ENCODE results near the gene RASSF4. TPM values are rescaled to one million over a fixed set of nuclear protein-coding genes. Genes with fewer than 3 reads are reported as not detected.

The RASSF4 gene
- total and polyA plus RNA-seq, 4 donors = 19.5 to 55.4 (median 41.6) TPM

- DNase-seq (no peak), ATAC-seq (ENCODE audit: insufficient read depth, low FRiP score) (no peak)
- no peak overlapping the region for H3K9ac ChIP-seq (ENCODE audit: insufficient read depth in 1 of 2, low read length in 2 of 2)
- H3K36me3 ChIP-seq (ENCODE audit: control insufficient read depth in 4 of 4, insufficient read depth in 4 of 4, low read length in 4 of 4) = no peaks in the 10 kb centered on the region
- TF ChIP-seq CTCF (IDR thresholded peaks at IDR 0.05; ENCODE audit: control extremely low read depth, extremely low read depth) = no peak
- peaks cover 0 to 6% (median 0%) of the 10 kb centered on the region in 4 donors for H3K9me3 ChIP-seq (ENCODE audit: control insufficient read depth in 4 of 4, insufficient read depth in 3 of 4, low read length in 3 of 4)
- H3K4me3 ChIP-seq = no peak overlapping the region
- H3K27ac ChIP-seq (ENCODE audit: low read depth in 1 of 2, low read length in 1 of 2) = no peak overlapping the region
- H3K4me1 ChIP-seq (ENCODE audit: control insufficient read depth in 5 of 5, insufficient read depth in 5 of 5, low read length in 5 of 5) = peaks cover 2 to 28% (median 12%) of the 10 kb centered on the region in 5 donors
- no peaks in the 10 kb centered on the region for H3K27me3 ChIP-seq (ENCODE audit: control insufficient read depth in 3 of 3, insufficient read depth in 3 of 3, low read length in 2 of 3)
- 72 to 82% methylated on average over 5 of the region's 5 CpGs for WGBS, 2 donors
Measured at GRCh38 chr10:44949127-44949802, 10.3 kb upstream of the RASSF4 start.

- ATAC-seq (ENCODE audit: insufficient read depth, low FRiP score) = no peak
- WGBS, 2 donors = 82 to 90% methylated on average over 3 of the region's 3 CpGs
- no peaks in the 10 kb centered on the region for H3K36me3 ChIP-seq (ENCODE audit: control insufficient read depth in 4 of 4, insufficient read depth in 4 of 4, low read length in 4 of 4)
- H3K9ac ChIP-seq (ENCODE audit: insufficient read depth in 1 of 2, low read length in 2 of 2) = no peak overlapping the region
- H3K27me3 ChIP-seq (ENCODE audit: control insufficient read depth in 3 of 3, insufficient read depth in 3 of 3, low read length in 2 of 3) = no peaks in the 10 kb centered on the region
- DNase-seq = peak in 1 of 3 donors; percentile 60
- no peak overlapping the region for H3K4me3 ChIP-seq
- H3K27ac ChIP-seq (ENCODE audit: low read depth in 1 of 2, low read length in 1 of 2) = no peak overlapping the region
- TF ChIP-seq CTCF (IDR thresholded peaks at IDR 0.05; ENCODE audit: control extremely low read depth, extremely low read depth) = no peak
- H3K9me3 ChIP-seq (ENCODE audit: control insufficient read depth in 4 of 4, insufficient read depth in 3 of 4, low read length in 3 of 4) = peaks cover 0 to 3% (median 0%) of the 10 kb centered on the region in 4 donors
- H3K4me1 ChIP-seq (ENCODE audit: control insufficient read depth in 5 of 5, insufficient read depth in 5 of 5, low read length in 5 of 5) = peaks cover 2 to 28% (median 12%) of the 10 kb centered on the region in 5 donors
Measured at GRCh38 chr10:44949915-44950314, 9.7 kb upstream of the RASSF4 start.

- no peaks in the 10 kb centered on the region for H3K9me3 ChIP-seq (ENCODE audit: control insufficient read depth in 4 of 4, insufficient read depth in 3 of 4, low read length in 3 of 4)
- no peaks in the 10 kb centered on the region for H3K36me3 ChIP-seq (ENCODE audit: control insufficient read depth in 4 of 4, insufficient read depth in 4 of 4, low read length in 4 of 4)
- ATAC-seq (ENCODE audit: insufficient read depth, low FRiP score) = no peak
- TF ChIP-seq CTCF (IDR thresholded peaks at IDR 0.05; ENCODE audit: control extremely low read depth, extremely low read depth) = no peak
- no peak overlapping the region for H3K4me3 ChIP-seq
- no peaks in the 10 kb centered on the region for H3K27me3 ChIP-seq (ENCODE audit: control insufficient read depth in 3 of 3, insufficient read depth in 3 of 3, low read length in 2 of 3)
- WGBS, 2 donors = 91 to 95% methylated on average over 10 of the region's 10 CpGs
- peaks cover 2 to 28% (median 12%) of the 10 kb centered on the region in 5 donors for H3K4me1 ChIP-seq (ENCODE audit: control insufficient read depth in 5 of 5, insufficient read depth in 5 of 5, low read length in 5 of 5)
- DNase-seq = no peak
- no peak overlapping the region for H3K27ac ChIP-seq (ENCODE audit: low read depth in 1 of 2, low read length in 1 of 2)
- H3K9ac ChIP-seq (ENCODE audit: insufficient read depth in 1 of 2, low read length in 2 of 2) = no peak overlapping the region
Measured at GRCh38 chr10:44950326-44951225, 9.0 kb upstream of the RASSF4 start.
